Measurements from ENCODE around the gene WBP2. TPM values are rescaled to one million over a fixed set of nuclear protein-coding genes. Genes with fewer than 3 reads are reported as not detected.

WBP2 gene
- total and polyA plus RNA-seq, 10 of the 15 experiments (the other 5 are each of a cell fraction or from before 2014, with no cell fraction given), result 1.5 to 57.3 (median 27.5) TPM

DNA sequence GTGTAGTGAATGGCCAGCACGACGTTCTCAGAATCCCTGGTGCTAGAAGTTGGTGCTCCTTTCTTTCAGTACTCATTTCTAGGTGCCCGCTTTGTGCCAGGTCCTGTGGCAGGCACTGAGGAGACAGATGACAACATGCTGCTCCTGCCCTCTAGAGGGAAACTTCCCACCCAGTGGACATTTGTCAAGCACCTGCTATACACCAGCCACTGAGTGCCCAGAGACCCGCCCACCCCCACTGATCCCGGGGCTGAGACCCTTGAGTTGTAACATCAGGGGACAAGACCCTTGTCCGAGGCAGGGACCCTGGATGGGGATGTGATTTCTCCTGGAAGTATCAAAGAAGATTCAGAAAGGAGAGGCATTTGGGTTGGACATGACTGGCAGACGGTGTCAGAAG is 36.0 kb downstream of the WBP2 start:
- DNase-seq (ENCODE audit: low read depth, low spot score) (no peak), ATAC-seq (0 out of 3 replicates have a peak, but pooled peaks have one; percentile 22), FAIRE-seq (no peak)
- ChIA-PET SMC1A (ENCODE audit: uncharacterized antibody, unreplicated experiment) (interaction anchor here (0.9 to 1.1 kb wide), 2 partner anchors 8 to 69 kb away, joined by 3 read pairs; no protein-coding TSS in a partner anchor), RAD21 (ENCODE audit: unreplicated experiment) (no interaction called here), CTCF (interaction anchor here (1.6 kb wide), 1 partner anchor 39 kb away, joined by 4 read pairs; no protein-coding TSS in a partner anchor), POLR2A (no interaction called here)
- Histone ChIP-seq H3K4me3 (no peak overlapping the region), H3K27ac (ENCODE audit: control insufficient read depth, insufficient read depth) (no peak overlapping the region), H3K4me1 (ENCODE audit: control insufficient read depth, insufficient read depth, low read length) (no peaks in the 10 kb centered on the region), H3K9ac (ENCODE audit: control insufficient read depth, insufficient read depth, low read length) (no peak overlapping the region), H3K79me2 (ENCODE audit: control insufficient read depth, insufficient read depth, low read length) (no peaks in the 10 kb centered on the region), H4K20me1 (ENCODE audit: control insufficient read depth, insufficient read depth) (no peaks in the 10 kb centered on the region), H3K27me3 (replicated peaks in 1 of 2; ENCODE audit: control insufficient read depth in 2 of 2, insufficient read depth in 2 of 2, low read length in 1 of 2) (no peaks in the 10 kb centered on the region), H2AFZ (ENCODE audit: control insufficient read depth, low read depth, low read length) (no peak overlapping the region), H3K4me2 (ENCODE audit: control insufficient read depth, insufficient read depth) (no peak overlapping the region), H3K36me3 (ENCODE audit: control insufficient read depth in 2 of 2, insufficient read depth in 2 of 2, low read length in 1 of 2) (peaks cover 23 to 31% of the 10 kb centered on the region in 2 experiments; a peak in 3 of 4 replicates), H3K9me3 (replicated peaks; ENCODE audit: control insufficient read depth, insufficient read depth, low read length) (no peaks in the 10 kb centered on the region)
- 91% methylated on average over 7 of the region's 7 CpGs for WGBS (ENCODE audit: insufficient coverage, insufficient replicate concordance, low lambda C conversion rate, missing lambda C conversion rate)
- intact Hi-C loops (cut with micrococcal nuclease; ENCODE audit: unreplicated experiment) (no loop called here), in situ Hi-C loops (cut with MboI) (no loop called here)
- BruUV-seq (replicated peaks), result no TSS peak
- TF ChIP-seq TARDBP (IDR thresholded peaks at IDR 0.05; ENCODE audit: borderline replicate concordance) (no peak), ZNF384 (IDR thresholded peaks at IDR 0.05; ENCODE audit: borderline replicate concordance, low read depth, low read length) (no peak), POLR2A (IDR thresholded peaks at IDR 0.05; ENCODE audit: low read depth, low read length) (peak; percentile 3; the same call in 1 of the 2 replicates), NFIC (IDR thresholded peaks at IDR 0.05; ENCODE audit: low read depth, low read length) (no peak), RFX5 (IDR thresholded peaks at IDR 0.05; ENCODE audit: low read depth, low read length) (no peak), JUNB (IDR thresholded peaks at IDR 0.05) (no peak)
- TF ChIP-seq, protein P1, sequence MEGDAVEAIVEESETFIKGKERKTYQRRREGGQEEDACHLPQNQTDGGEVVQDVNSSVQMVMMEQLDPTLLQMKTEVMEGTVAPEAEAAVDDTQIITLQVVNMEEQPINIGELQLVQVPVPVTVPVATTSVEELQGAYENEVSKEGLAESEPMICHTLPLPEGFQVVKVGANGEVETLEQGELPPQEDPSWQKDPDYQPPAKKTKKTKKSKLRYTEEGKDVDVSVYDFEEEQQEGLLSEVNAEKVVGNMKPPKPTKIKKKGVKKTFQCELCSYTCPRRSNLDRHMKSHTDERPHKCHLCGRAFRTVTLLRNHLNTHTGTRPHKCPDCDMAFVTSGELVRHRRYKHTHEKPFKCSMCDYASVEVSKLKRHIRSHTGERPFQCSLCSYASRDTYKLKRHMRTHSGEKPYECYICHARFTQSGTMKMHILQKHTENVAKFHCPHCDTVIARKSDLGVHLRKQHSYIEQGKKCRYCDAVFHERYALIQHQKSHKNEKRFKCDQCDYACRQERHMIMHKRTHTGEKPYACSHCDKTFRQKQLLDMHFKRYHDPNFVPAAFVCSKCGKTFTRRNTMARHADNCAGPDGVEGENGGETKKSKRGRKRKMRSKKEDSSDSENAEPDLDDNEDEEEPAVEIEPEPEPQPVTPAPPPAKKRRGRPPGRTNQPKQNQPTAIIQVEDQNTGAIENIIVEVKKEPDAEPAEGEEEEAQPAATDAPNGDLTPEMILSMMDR (IDR thresholded peaks at IDR 0.05 in 2 of 3, conservative IDR thresholded peaks at IDR 0.05 in 1 of 3; ENCODE audit: control insufficient read depth in 2 of 3, extremely low read depth in 1 of 3, insufficient read depth in 1 of 3, low read depth in 3 of 3, low read length in 3 of 3), result peak in 1 of 3 experiments; percentile 37; a peak in 2 of 6 replicates

All from GM12878 (cell line).